NOMO-1 (cell line): ENCODE measurements around the gene EIF4H.
"Not testable (repeated sequence)": the region's sequence is repeated elsewhere in the genome, so short reads cannot be mapped to it uniquely, and the experiment has no call there.

ENCODE experiments used
- DNase-seq, 2 experiments: peaks; one replicate each; lab custom pipeline; 2025; ENCODE audit not compliant: unreplicated experiment in 2 of 2; lab: John Stamatoyannopoulos, UW

EIF4H gene

DNA sequence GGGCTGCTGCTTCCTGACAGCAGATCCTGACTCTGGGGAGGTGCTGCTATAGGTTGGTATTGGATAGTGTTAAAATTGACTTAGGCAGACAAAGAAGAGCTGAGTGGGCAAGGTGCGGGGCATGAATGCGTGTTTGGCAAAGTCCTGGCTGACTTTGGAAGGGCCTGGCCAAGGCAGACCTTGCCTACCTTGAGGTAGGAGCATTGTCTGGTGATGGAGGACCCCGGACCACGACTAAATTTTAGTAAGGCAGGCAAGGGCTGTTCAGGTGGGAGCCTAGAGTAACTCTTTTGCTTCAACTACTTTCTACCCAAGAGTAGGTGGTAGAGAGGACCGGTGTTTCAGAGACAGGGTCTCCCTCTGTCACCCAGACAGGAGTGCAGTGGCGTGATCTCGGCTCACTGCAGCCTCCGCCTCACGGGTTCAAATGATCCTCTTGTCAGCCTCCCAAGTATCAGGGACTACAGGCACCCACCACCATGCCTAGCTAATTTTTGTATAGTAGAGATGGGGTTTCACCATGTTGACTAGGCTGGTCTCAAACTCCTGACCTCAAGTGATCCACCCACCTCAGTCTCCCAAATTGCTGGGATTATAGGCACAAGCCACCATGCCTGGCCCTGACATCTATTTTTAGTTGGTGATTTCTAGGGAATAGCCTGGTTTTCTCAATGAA lies 23.4 kb downstream of the EIF4H start:
- no peak for DNase-seq

DNA sequence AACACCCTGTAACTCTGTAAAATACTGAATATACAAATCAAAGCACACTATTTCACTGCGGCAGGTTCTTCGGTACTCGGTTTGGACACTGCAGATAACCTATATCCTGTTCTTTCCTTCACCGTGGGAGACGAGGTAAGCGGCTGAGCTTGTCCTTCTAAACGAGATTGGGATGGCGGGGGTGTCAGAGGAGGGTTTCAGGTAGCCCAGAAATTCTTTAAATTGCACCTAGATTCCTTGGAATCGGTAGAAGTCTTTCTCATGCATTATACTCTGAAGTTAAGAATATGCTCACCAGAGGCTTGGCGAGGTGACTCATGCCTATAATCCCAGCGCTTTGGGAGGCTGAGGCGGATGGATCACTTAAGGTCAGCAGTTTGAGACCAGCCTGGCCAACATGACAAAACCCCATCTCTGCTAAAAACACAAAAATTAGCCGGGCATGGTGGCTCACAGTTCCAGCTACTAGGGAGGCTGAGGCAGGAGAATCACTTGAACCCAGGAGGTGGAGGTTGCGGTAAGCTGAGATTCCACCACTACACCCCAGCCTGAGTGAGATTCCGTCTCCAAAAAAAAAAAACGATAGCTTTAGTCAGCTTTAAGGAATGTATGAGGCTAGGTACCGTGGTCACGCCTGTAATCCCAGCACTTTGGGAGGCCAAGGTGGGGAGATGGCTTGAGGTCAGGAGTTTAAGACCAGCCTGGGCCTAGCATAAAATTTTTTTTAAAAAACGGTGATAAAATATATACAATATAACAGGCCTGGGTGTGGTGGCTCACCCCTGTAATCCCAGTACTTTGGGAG lies 25.6 kb downstream of the EIF4H start:
- no peak for DNase-seq

DNA sequence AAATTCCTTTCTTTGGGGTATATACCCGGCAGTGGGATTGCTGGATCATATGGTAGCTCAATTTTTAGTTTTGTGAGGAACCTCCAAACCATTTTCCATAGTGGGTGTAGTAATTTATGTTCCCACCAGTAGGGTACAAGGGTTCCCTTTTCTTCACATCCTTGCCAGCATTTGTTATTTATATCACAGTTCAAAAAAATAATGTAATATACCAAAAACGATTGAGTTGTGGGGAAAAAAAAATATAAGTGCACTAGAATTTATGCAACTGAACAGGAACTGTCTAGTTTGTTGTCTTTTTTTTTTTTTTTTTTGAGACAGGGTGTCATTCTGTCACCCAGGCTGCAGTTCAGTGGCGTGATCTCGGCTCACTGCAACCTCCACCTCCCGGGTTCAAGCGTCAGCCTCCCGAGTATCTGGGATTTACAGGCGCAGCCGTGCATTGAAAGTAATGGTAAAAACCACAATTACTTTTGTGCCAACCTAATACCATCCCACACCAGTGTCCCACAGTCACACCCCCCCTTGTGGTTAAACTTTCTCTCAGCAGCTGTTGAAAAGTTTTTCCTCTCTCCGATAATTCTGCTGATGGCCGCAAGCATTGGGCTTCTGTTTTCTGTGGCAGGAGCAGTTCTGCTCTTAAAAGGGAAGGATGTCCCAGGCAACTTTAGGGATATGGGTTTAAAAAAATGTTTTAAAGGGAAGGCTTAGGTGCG lies 28.8 kb downstream of the EIF4H start:
- DNase-seq = peak; percentile 97

DNA sequence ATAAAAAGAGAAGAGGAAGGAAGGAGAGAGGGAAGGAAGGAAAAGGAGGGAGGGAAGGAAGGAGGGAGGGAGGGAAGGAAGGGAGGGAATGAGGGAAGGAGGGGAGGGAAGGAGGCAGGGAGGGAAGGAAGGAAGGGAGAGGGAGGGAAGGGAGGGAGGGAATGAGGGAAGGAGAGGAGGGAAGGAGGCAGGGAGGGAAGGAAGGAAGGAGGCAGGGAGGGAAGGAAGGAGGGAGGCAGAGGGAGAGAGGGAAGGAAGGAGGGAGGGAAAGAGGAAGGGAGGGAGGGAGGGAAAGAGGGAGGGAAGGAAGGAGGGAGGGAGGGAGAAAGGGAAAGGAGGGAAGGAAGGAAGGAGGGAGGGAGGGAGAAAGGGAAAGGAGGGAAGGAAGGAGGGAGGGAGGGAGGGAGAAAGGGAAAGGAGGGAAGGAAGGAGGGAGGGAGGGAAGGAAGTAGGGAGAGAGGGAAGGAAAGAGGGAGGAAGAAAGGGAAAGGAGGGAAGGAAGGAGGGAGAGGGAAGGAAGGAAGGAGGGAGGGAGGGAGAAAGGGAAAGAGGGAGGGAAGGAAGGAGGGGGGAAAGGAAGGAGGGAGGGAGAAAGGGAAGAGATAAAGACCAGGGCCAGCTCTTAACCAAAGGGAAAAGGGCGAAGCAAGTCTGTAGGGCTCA lies 29.9 kb downstream of the EIF4H start:
- DNase-seq = no peak

DNA sequence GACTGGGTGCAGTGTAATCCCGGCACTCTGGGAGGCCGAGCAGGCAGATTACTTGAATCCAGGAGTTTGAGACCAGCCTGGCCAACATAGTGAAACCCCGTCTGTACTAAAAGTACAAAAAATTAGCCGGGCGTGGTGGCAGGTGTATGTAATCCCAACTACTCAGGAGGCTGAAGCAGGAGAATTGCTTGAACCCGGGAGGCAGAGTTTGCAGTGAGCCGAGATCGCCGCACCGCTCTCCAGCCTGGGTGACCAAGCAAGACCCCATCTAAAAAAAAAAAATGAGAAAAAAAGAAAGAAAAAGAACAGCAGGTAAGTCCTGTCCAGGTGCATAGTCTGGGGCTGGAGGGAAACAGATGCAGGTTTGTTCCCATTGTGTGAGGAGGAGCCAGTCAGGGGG lies 31.9 kb downstream of the EIF4H start:
- not testable (repeated sequence) for DNase-seq

DNA sequence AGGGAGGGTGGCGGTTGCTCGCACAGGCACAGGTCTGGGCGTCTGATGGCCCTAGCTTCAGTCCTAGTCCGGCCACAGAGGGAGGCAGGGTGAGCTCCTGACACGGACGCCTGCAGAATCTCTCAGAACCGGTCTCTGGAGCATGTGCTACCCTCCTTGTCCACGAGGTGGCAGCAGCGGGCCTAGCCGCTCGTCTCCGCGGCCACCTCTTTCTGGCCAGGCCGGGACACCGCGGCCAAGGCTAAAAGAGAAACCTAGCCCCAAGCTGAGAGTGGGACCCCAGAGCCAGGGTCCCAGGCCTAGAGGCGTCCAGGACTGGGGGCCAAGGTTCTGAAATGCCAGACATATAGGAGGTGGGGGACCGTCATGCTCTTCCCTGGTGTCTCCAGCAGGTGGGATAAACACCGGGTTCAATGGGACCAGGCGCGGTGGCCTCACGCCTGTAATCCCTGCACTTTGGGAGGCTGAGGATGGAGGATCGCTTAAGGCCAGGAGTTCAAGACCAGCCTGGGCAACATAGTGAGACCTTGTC lies 32.5 kb downstream of the EIF4H start:
- DNase-seq = peak; percentile 91 to 97

DNA sequence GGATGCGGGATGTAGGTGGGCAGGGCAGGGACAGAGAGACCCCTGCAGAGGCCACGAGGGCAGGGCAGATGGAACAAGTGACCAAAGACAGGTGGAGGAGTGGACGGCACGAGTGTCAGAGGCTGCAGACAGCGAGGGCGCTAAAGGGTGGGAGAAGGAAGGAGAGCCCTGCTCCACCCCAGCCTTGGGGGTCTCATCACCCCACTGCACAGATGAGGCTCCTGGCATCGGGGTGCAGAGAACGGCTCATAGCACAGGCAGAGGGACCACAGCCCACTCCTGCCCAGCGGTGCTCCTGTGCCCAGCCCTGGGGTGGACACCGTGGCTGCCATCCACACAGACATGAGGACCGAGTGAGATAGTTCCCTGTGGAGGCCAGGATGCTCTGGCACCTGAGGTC lies 33.4 kb downstream of the EIF4H start:
- no peak for DNase-seq

DNA sequence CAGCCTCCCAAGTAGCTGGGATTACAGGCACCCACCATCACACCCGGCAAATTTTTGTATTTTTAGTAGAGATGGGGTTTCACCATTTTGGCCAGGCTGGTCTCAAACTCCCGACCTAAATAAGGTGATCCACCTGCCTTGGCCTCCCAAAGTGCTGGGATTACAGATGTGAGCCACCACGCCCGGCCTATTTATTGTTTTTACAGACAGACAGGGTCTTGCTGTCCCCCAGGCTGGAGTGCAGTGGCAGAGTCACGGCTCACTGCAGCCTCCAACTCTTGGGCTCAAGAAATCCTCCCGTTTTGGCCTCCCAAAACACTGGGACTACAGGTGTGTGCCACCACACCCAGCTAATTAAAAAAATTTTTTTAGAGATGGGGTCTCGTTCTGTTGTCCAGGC lies 34.1 kb downstream of the EIF4H start:
- DNase-seq = not testable (repeated sequence)

DNA sequence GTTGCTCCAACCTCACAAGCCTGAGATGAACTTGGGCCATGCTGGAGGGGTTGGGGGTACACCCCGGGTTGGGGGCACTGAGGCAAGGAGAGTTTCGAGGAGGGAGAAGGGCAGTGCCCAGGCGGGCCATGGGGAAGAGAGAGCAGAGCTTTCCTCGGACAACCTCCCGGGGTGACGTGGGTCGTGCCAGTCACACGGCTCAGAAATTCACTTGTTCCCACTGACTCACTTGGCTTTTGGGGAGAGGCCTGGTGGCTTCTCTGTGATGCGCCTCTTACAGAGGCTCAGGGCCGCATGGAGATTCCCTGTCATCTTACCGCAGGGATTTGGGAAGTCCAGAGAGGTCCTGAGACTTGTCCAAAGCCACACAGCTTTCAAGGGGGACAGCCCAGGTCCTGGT lies 38.5 kb downstream of the EIF4H start:
- no peak for DNase-seq

DNA sequence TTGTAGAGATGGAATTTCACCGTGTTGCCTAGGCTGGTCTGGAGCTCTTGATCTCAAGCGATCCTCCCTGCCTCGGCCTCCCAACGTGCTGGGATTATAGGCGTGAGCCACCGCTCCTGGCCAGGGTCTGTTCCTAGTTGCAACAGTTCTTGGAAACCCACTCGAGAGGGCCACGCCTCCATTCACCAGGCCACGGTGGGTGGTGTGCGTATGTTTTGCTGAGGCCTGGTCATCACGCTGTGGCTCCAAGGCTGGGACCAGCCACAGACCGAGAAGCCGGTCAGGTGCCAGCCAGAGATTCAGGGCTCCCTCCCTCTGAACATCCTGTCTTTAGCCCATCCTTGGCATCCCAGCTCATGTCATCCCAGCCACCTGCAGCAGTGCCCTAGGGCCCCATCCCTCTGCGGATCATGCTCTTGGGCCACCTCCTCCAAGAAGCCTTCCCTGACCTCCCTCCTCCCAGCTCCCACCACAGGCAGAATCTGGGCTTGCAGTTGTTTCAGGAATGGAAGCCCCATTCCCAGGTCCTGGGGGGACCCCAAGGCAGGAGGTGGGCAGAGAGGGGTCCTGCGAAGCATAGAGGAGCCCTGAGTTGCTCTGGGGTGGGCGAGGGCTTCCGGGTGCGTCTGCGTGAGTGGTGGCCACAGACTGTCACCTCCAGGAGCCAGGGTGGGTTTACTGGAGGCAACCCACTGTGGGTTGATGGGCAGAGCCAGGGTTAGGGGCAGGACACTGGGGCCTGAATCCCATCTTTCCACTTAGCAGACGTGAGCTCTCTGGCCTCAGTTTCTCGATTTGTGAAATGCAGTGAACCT lies 40.9 kb downstream of the EIF4H start:
- DNase-seq = no peak

DNA sequence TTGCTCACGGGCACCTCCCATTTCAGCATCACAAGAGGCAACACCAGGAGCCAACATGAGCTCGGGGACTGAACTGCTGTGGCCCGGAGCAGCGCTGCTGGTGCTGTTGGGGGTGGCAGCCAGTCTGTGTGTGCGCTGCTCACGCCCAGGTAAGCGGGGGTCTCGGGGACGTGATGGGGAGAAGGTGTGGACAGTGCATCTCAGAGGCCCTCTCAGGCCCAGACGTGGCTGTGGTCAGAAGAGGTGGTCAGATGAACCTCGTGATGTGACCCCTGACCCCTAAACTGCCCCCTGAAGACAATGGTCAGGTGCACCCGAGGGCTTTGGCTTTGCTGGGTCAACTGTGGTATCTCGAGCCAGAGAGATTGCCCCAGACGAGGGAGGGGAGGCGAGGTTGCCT lies 41.8 kb downstream of the EIF4H start:
- DNase-seq = no peak

DNA sequence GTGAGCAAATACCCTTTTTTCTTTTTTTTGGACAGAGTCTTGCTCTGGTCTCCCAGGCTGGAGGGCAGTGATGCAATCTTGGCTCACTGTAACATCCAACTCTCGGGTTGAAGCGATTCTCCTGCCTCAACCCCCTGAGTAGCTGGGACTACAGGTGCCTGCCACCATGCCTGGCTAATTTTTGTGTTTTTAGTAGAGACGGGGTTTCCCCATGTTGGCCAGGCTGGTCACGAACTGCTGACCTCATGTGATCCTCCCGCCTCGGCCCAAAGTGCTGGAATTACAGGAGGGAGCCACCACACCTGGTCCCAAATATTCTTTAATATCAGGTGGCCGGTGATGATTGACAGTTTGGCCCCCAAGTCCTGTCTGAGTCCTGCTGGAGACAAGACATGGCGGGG lies 42.2 kb downstream of the EIF4H start:
- peak; percentile 67 to 82 for DNase-seq

DNA sequence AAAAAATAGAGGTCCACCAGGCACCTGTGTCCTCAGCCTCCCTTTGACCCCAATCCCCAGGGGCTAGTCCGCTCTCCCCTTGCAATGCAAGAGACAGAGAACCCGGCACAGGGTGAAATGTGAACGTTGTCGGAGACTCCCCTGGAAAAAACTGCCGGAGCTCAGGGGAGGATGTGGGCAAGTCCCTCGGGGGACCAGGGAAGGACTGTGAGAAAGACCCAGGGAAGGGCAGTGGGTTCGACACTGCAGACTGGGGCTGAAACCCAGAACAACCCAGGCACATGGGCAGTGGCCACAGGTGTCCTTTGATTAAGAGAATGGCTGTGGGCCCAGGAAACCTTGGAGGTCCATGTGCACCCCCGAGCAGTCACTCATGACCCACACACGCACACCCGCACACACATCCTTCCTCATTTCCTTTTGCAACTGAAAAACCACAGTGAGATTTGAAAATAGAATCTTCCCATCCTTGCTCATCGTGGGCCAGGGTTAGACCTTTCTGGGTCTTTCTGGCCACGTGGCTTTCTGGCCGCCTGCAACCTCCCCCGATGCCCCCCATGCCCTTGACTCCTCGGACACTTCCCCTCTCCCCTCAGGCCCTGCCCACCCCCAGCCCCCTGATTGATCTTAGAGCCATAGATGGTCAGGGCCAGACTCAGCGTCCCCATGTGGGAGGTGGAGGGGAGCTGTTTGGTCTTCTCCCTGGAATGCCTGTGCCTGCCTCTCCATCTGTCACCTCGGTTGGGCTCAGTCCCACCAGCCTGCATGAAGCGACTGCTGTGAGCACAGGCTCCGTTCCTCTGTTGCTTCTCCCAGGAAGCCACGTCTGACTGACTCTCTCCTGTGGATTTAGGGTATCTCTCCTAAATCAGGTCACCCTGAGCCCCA lies 43.5 kb downstream of the EIF4H start:
- peak; percentile 99 for DNase-seq

DNA sequence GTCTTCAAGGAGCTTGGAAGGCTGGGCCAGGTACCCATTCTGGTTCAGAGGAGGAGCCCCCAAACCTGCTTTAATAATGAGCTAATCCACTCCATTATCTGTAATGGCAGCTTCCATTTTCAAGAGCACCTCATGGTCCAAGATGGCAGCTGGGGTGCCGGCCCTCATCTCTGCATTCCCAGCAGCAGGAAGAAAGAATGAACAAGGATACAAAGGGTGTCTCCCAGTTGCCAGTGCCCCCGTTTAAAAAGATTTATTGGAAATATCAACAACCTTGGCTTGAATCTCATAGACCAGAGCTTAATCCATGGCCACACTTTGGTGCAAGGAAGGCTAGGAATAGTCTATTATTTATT lies 44.2 kb downstream of the EIF4H start:
- no peak for DNase-seq

DNA sequence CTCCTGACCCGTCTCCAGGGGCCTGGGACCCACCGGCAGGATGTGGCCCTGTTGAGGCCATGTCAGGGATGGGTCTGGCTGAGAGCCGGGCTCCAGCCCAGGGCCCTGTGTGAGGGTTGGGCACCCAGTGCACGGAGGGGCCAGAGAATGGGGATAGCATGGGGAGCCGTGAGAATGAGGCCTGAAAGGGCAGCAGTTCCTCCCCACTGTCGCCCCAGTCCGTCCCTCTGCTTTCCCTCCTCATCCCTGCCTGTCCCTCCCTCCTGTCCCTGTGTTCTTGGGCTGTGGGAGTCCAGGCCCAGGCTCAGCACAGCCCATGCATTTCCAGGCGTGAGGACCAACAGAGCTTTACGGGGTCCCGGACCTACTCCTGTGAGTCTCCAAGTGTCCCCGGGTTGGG lies 45.3 kb downstream of the EIF4H start:
- DNase-seq = no peak

DNA sequence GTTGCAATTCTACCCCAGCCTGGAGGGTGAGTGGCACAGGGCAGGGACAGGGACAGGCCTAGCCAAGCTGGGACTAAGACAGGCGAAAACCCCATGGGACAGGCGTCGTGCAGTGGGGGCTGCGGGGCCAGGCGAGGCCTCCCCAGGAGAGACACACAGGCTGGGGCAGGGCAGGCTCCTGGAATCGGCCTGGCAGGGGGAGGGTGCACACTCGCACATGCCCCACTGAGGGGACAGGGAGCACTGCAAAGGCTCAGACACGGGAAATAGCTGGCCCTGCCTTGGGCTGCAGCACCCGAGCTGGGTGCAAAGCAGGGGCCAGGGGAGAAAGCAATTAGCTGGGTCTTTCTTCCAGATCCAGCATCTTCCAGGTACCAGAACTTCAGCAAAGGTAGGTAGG lies 46.1 kb downstream of the EIF4H start:
- no peak for DNase-seq

DNA sequence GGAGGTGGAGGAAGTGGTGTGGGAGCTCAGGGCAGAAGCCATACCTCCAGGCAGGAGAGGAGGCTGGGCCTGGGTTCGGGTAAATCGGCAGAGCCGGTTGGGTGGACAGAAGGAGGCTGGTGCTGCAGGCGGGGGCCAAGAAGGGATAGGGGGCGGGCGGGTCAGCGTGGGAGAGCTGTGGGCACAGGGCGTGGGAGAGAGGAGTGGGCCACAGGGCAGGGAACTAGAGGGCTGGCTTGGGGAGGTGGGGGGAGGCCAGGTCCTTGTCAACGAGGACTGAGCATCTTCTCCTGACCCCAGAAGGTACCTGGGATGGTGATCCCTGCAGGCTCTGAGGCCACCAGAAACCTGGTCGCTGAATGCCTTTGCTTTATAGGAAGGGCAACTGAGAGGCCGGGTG lies 47.6 kb downstream of the EIF4H start:
- DNase-seq = no peak

DNA sequence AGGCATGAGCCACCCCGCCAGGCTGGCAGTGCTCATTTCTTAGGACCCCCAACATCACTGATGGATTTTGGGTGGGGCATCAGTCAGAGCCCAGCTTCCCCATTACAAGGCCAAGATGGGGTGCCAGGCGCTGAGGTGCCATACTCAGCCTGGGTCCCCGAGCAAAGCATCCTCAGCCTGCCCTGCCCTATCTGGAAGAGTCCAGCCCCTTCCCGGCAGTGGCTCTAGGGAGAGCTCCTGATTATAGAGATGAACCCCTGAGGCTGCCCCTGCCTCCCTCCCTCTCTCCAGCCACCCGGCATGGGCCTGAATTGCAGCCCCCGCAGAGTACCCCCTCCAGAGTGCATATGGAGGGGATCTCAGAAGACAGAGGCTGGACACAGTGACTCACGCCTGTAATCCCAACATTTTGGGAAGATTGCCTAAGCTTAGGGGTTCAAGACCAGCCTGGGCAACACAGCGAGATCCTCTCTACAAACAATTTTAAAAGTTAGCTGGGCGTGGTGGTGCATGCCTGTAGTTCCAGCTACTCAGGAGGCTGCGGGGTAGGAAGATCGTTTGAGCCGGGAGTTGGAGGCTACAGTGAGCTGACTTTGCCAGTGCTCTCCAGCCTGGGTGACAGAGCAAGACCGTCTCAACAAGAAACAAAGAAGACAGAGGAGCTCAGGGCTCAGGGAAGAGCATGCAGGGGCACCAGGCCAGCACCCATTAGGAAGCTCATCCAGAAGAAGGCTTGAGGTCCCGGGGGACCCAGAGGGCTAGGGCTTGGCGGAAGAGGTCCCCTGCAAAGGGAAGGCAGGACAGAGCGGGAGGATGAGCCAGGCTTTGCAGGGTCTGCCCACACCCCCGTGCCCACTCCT lies 48.9 kb downstream of the EIF4H start:
- DNase-seq = no peak
